ENCODE results near the gene HECA. TPM values are rescaled to one million over a fixed set of nuclear protein-coding genes. Genes with fewer than 3 reads are reported as not detected.
"Not testable (repeated sequence)": the region's sequence is repeated elsewhere in the genome, so short reads cannot be mapped to it uniquely, and the experiment has no call there.

HECA gene
- total RNA-seq, 1 donor = 29.9 TPM

DNA sequence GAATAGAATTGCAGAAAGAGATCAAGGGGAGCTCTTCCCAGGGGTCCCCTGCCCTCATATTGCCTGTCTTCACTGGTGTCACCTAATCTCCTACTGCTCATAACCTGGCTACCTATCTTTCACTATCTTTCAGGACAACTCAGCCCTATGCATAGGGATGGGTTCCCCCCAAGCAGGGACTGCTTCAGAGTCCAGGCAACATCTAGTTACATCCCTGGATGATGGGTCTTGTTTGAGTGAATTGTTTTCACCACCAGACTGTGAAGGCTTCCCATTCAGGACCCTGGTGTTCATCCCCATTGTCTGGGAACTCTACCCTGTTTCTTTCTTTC lies 850 bp upstream of the HECA start:
- no peak overlapping the region for H3K4me3 ChIP-seq (ENCODE audit: low read depth, low read length)
- TF ChIP-seq CTCF (IDR thresholded peaks at IDR 0.05; ENCODE audit: insufficient read depth, low read length) = no peak
- DNase-seq (ENCODE audit: low read depth) = no peak

GRCh38 chr6:139135578-139136545 lies 982 bp downstream of the HECA start:
- peak overlapping the region; percentile 84 for H3K4me3 ChIP-seq (ENCODE audit: low read depth, low read length)
- no peak for TF ChIP-seq CTCF (IDR thresholded peaks at IDR 0.05; ENCODE audit: insufficient read depth, low read length)
- peak; percentile 49 for DNase-seq (ENCODE audit: low read depth)

DNA sequence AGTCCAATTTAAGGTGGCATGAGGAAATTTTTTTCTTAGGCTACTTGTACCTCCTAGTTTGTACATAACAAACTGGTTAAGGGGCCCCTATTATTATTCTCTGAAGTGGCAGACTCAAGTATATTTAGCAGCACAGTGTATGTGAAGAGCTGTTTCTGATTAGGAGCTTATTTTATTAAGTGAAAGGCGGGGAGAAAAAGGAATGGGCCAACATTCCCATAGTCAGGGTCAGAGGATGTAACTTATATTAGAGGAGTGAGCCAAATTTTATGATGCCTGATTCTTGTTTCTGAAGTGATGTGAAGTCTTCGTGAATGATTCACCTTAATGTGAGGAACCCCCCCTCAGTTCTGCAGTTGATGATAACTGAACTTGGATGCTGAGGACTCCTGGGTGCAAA lies 2.8 kb downstream of the HECA start:
- DNase-seq (ENCODE audit: low read depth) = peak; percentile 26
- no peak for TF ChIP-seq CTCF (IDR thresholded peaks at IDR 0.05; ENCODE audit: insufficient read depth, low read length)
- H3K4me3 ChIP-seq (ENCODE audit: low read depth, low read length) = no peak overlapping the region

DNA sequence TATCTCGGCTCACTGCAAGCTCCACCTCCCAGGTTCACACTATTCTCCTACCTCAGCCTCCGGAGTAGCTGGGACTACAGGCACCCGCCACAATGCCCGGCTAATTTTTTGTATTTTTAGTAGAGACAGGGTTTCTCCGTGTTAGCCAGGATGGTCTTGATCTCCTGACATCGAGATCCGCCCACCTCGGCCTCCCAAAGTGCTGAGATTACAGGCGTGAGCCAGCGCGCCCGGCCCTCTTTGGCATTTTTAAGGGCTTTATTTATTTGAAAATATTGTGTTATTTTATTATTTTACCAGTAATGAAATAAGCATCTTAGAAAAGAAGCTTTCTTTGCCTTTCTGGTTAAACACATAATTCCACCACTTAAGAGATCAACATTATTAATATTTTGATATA lies 6.0 kb downstream of the HECA start:
- not testable (repeated sequence) for DNase-seq (ENCODE audit: low read depth); H3K4me3 ChIP-seq (ENCODE audit: low read depth, low read length)

DNA sequence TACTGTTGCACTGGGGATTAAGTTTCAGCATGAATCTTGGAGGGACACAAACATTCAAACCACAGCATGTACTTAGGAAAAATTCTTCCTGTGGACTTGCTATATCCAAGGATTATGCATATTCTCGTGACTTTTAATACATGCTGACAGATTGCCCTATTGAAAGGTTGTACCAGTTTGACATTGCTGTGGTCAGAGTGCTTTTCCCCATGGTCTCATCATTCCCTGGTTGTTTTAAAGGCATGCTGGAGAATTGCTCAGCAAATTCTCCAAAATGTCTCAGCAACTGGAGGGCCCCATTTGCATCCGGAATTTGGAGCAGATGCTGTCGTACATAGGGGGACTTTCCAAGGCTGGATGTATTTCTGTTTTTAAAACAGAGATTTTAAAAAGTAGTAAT lies 7.4 kb downstream of the HECA start:
- no peak overlapping the region for H3K4me3 ChIP-seq (ENCODE audit: low read depth, low read length)
- DNase-seq (ENCODE audit: low read depth) = no peak
- no peak for TF ChIP-seq CTCF (IDR thresholded peaks at IDR 0.05; ENCODE audit: insufficient read depth, low read length)

GRCh38 chr6:139143111-139143510 lies 8.2 kb downstream of the HECA start:
- TF ChIP-seq CTCF (IDR thresholded peaks at IDR 0.05; ENCODE audit: insufficient read depth, low read length) = no peak
- H3K4me3 ChIP-seq (ENCODE audit: low read depth, low read length) = no peak overlapping the region
- DNase-seq (ENCODE audit: low read depth) = no peak

DNA sequence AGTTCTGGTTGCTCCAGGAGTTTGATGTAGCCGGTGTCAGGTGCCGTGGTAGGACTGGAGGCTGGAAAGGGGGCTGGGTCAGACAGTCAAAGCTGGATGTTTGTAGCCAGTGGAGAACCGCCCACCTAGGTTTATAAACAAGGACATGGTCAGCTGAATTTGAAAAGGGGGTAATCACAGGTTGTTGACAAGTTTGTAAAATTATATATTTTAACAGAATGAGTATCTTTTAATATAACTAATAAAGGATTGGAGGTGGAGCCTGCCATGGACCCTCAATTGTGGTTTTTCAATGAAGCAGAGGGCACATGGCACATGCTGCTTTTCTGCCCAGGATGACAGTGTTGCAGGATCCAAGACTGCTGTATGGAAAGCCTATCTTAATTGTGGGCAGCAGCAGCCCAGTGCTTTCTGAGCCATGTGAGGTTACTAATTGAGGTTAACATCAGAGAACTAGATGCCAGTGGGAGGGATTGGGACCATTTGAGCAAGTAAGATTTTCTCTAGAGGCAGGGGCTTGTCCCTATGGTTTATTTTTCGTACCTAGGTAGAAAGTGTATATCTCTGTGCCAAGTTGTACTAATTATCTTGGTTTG lies 9.7 kb downstream of the HECA start:
- DNase-seq (ENCODE audit: low read depth) = no peak
- no peak for TF ChIP-seq CTCF (IDR thresholded peaks at IDR 0.05; ENCODE audit: insufficient read depth, low read length)
- H3K4me3 ChIP-seq (ENCODE audit: low read depth, low read length) = no peak overlapping the region
